ENCODE results near the gene CFAP73.
A peak's percentile ranks its signal among the peaks of the same experiment; 100 is the strongest.

CFAP73 gene

DNA sequence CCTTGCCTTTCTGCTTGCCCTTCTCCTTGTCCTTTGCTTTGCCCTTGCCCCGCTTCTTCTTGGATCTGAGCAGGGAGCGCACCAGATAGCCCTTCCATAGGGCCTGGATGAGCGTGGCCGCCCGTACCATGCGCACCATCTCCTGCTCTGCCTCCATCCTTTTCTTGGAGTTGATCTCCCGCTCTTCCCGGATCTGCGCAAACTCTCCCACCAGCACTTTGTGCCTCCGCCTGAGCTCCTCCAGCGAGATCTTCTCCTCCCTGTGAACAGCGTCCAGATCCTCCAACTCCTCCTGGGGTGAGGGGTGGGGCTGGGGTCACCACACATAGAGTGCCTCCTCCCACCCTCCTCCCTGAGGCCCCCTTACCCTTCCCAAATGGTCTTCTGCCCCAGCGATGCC, 46.1 kb downstream of the CFAP73 start:
- TF ChIP-seq CTCF (conservative IDR thresholded peaks at IDR 0.05) (no peak), ZFX (IDR thresholded peaks at IDR 0.05) (no peak)
- H3K27ac ChIP-seq: no peak overlapping the region

DNA sequence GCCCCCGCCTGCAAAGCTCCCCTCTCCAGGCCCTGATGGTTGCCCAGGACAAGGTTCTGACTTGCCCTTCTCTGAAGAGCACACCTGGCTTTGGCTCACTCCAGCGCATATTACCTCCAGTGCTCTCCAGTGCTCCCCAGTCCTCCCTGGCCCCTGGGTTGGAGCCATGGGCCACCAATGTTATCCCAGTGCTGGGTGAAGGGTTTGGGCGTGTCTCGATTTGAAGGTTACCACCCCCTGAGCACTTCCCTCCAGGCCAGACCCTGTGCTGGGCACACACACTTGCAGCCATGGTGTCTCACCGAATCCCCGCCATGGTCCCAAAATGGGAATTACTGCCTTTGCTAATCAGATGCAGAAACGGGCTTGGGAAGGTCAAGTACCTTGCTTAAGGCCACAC, 47.1 kb downstream of the CFAP73 start:
- TF ChIP-seq CTCF (conservative IDR thresholded peaks at IDR 0.05) (no peak), ZFX (IDR thresholded peaks at IDR 0.05) (no peak)
- H3K27ac ChIP-seq: no peak overlapping the region

DNA sequence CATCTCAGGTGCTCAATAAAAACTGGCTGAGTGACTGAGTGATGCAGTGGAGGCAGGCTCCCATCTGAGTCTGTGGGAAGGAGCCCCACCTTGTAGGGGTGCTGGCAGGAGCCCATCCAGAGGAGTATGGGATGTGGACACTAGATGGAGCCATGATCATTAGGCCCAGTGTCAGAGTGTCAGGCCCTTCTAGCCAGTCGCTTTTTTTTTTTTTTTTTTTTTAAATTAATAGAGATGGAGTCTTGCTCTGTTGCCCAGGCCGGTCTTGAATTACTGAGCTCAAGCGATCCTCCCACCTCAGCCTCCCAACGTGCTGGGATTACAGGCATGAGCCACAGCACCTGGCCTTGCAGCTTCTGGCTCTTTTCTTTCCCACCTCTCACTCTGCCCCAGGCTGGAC, 47.5 kb downstream of the CFAP73 start:
- no peak overlapping the region for H3K27ac ChIP-seq
- TF ChIP-seq CTCF (conservative IDR thresholded peaks at IDR 0.05) (peak; percentile 73), ZFX (IDR thresholded peaks at IDR 0.05) (no peak)

DNA sequence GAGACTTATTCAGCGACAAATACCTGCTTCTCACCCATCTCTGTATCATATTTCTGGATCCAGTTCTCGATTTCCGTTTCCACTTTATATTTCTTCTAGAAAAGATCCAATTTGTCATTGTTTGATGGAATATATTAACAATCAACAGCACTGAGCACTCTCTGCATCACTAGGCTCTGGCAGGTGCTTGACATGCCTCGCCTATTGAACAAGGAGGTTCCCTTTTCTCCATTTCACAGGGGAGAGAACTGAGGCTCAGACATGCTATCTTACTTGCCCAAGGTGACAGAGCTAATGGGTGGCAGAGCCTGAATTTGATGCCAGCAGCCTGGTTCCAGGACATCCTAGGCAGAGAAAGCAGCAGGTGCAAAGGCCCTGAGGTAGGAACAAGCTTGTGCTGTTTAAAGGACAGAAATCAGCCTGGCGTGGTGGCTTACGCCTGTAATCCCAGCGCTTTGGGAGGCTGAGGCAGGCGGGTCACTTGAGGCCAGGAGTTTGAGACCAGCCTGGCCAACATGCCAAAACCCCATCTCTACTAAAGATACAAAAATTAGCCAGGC, 48.1 kb downstream of the CFAP73 start:
- no peak for TF ChIP-seq CTCF (conservative IDR thresholded peaks at IDR 0.05)
- TF ChIP-seq ZFX (IDR thresholded peaks at IDR 0.05): no peak
- H3K27ac ChIP-seq: no peak overlapping the region

- TF ChIP-seq ZFX (IDR thresholded peaks at IDR 0.05) (no peak), CTCF (conservative IDR thresholded peaks at IDR 0.05) (no peak)
- H3K27ac ChIP-seq: no peak overlapping the region
Measured at GRCh38 chr12:113198296-113198695, 48.8 kb downstream of the CFAP73 start.

DNA sequence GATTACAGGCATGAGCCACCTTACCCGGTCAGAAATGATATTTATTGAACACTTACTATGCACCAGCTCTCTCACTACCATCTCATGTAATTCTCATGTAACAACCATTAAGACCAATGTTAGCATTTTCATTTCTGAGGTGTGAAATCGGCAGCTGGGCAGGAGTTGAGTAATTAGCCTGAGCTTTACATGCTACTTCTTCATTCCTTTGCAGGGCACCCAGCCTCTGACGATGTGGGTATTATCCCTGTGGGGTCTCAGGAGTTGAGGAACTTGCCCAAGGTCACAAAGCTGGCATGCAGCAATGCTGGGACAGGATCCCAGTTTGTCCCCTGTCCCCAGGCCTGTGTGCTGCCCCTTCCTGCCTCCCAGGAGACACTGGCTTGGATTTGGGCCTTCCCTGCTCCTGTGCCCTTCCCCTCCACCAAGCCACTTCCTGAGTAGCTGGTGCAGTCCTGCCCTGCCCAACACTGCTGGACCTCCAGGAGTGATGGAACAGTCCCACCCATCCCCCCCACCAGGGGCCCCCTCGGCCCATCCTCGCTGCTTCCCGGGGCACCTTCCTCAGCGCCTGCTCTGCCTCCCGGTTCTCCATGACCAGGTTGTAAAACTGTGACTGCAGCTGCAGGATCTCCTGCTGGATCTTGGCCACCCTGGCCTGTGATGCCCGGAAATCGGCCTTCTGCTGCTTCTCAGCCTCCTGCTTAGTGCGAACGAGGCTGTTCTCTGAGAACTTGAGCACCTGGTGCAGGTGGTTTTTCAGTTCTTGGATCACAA, 50.7 kb downstream of the CFAP73 start:
- no peak overlapping the region for H3K27ac ChIP-seq
- no peak for TF ChIP-seq CTCF (conservative IDR thresholded peaks at IDR 0.05)
- no peak for TF ChIP-seq ZFX (IDR thresholded peaks at IDR 0.05)
